ENCODE measurements around the gene HBS1L. TPM values are rescaled to one million over a fixed set of nuclear protein-coding genes. Genes with fewer than 3 reads are reported as not detected.

The HBS1L gene
- total RNA-seq, 1 donor from 2014 or later, result 97.5 TPM

- no peaks in the 10 kb centered on the region for H3K36me3 ChIP-seq (ENCODE audit: control insufficient read depth, insufficient read depth, low read length)
- DNase-seq (ENCODE audit: low read depth), result no peak
- no peaks in the 10 kb centered on the region for H3K27me3 ChIP-seq (ENCODE audit: control insufficient read depth, insufficient read depth, low read length)
- no peak overlapping the region for H3K4me3 ChIP-seq (ENCODE audit: low read depth, low read length)
- TF ChIP-seq CTCF (IDR thresholded peaks at IDR 0.05; ENCODE audit: insufficient read depth, low read length, poor library complexity, severe bottlenecking), result no peak
Observed at GRCh38 chr6:134936931-134937330, 117.7 kb downstream of the HBS1L start.

- no peak for DNase-seq (ENCODE audit: low read depth)
- Histone ChIP-seq H3K36me3 (ENCODE audit: control insufficient read depth, insufficient read depth, low read length) (no peaks in the 10 kb centered on the region), H3K27me3 (ENCODE audit: control insufficient read depth, insufficient read depth, low read length) (no peaks in the 10 kb centered on the region), H3K4me3 (ENCODE audit: low read depth, low read length) (no peak overlapping the region)
- TF ChIP-seq CTCF (IDR thresholded peaks at IDR 0.05; ENCODE audit: insufficient read depth, low read length, poor library complexity, severe bottlenecking), result no peak
Observed at GRCh38 chr6:134936476-134936875, 118.1 kb downstream of the HBS1L start.

GRCh38 chr6:134934793-134935485, 119.7 kb downstream of the HBS1L start:
- Histone ChIP-seq H3K36me3 (ENCODE audit: control insufficient read depth, insufficient read depth, low read length) (no peaks in the 10 kb centered on the region), H3K27me3 (ENCODE audit: control insufficient read depth, insufficient read depth, low read length) (no peaks in the 10 kb centered on the region), H3K4me3 (ENCODE audit: low read depth, low read length) (no peak overlapping the region)
- DNase-seq (ENCODE audit: low read depth), result peak; percentile 61
- no peak for TF ChIP-seq CTCF (IDR thresholded peaks at IDR 0.05; ENCODE audit: insufficient read depth, low read length, poor library complexity, severe bottlenecking)

GRCh38 chr6:134932535-134933470, 121.8 kb downstream of the HBS1L start:
- H3K36me3 ChIP-seq (ENCODE audit: control insufficient read depth, insufficient read depth, low read length), result no peaks in the 10 kb centered on the region
- no peak for DNase-seq (ENCODE audit: low read depth)
- H3K4me3 ChIP-seq (ENCODE audit: low read depth, low read length), result no peak overlapping the region
- no peak for TF ChIP-seq CTCF (IDR thresholded peaks at IDR 0.05; ENCODE audit: insufficient read depth, low read length, poor library complexity, severe bottlenecking)
- no peaks in the 10 kb centered on the region for H3K27me3 ChIP-seq (ENCODE audit: control insufficient read depth, insufficient read depth, low read length)

GRCh38 chr6:134932098-134932497, 122.5 kb downstream of the HBS1L start:
- Histone ChIP-seq H3K4me3 (ENCODE audit: low read depth, low read length) (no peak overlapping the region), H3K27me3 (ENCODE audit: control insufficient read depth, insufficient read depth, low read length) (no peaks in the 10 kb centered on the region), H3K36me3 (ENCODE audit: control insufficient read depth, insufficient read depth, low read length) (no peaks in the 10 kb centered on the region)
- no peak for TF ChIP-seq CTCF (IDR thresholded peaks at IDR 0.05; ENCODE audit: insufficient read depth, low read length, poor library complexity, severe bottlenecking)
- DNase-seq (ENCODE audit: low read depth), result no peak
